GM12891 (cell line): ENCODE results near the gene ELFN1.
"Not testable (repeated sequence)": the region's sequence is repeated elsewhere in the genome, so short reads cannot be mapped to it uniquely, and the experiment has no call there.

ENCODE experiments used
- DNase-seq: peaks from one replicate; pipeline ENCODE4 v3.0.0; 2011; ENCODE audit warnings: low spot score; ENCODE audit not compliant: insufficient read length
- FAIRE-seq: peaks from 2 replicates; lab custom pipeline; 2011; peaks lifted over from hg19 to GRCh38; lab: Jason Lieb, UNC
- PAX5 ChIP-seq: IDR thresholded peaks from 2 replicates; pipeline ENCODE4 v1.6.1; 2011; ENCODE audit warnings: low read length, moderate library complexity, mild to moderate bottlenecking; ENCODE audit not compliant: insufficient read depth, severe bottlenecking
- POLR2A ChIP-seq: IDR thresholded peaks from 2 replicates; pipeline ENCODE4 v1.6.1; 2011; ENCODE audit warnings: low read depth, low read length, control low read depth
- POLR2AphosphoS5 ChIP-seq: IDR thresholded peaks from 2 replicates; pipeline ENCODE4 v1.6.1; 2011; ENCODE audit warnings: low read depth, low read length, control low read depth
- POU2F2 ChIP-seq: IDR thresholded peaks from 2 replicates; pipeline ENCODE4 v1.6.1; 2011; ENCODE audit warnings: low read depth, mild to moderate bottlenecking, control low read depth, low read length, moderate library complexity
- SPI1 ChIP-seq: IDR thresholded peaks from 2 replicates; pipeline ENCODE4 v1.6.1; 2011; ENCODE audit warnings: low read depth, low read length, control low read depth
- TAF1 ChIP-seq: IDR thresholded peaks from 2 replicates; pipeline ENCODE4 v1.6.1; 2011; ENCODE audit warnings: low read depth, low read length, control low read depth

ELFN1 gene

DNA sequence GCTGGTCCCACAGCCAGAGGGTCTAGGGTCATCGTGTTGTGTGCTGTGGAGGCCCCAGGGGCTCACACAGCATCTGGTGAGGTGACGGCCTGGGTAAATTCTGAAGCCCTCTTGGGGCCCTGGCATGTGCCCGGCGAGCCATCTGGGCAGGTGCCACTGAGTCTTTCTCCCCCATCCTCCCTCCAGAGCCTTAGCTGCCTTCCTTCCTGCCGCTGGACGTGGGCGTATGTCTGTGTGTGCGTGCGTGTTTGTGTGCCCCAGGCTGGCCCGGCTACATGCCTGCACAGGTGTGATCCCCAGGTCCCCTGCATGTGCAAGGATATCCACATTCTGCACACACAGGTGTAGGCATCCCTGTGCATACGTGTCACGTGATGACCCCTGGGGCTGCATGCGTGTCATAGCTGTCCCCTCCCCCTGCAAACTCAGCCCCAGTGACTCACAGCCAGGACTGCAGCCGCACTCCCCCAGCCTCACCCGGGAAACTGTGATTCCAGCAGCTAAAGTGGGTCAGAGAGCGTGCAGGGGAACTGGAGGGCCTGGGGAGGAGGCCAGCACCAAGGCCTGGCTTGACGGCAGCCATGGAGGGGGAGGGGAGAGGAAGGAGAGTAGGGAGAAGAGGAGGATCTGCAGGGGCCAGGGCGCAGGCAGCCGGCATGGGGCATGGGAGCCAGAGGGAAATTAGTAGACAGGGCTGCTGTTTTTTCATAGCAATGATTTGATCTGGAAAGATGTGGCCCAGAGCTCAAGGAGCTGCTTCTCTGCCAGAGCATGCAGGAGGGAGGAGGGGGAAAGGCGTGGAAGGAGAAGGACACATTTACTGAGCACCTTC lies 46.4 kb downstream of the ELFN1 start:
- DNase-seq (no peak), FAIRE-seq (no peak)
- TF ChIP-seq POLR2A: no peak
- no peak for TF ChIP-seq POU2F2
- no peak for TF ChIP-seq SPI1
- TF ChIP-seq POLR2AphosphoS5: no peak
- no peak for TF ChIP-seq PAX5
- TF ChIP-seq TAF1: no peak

DNA sequence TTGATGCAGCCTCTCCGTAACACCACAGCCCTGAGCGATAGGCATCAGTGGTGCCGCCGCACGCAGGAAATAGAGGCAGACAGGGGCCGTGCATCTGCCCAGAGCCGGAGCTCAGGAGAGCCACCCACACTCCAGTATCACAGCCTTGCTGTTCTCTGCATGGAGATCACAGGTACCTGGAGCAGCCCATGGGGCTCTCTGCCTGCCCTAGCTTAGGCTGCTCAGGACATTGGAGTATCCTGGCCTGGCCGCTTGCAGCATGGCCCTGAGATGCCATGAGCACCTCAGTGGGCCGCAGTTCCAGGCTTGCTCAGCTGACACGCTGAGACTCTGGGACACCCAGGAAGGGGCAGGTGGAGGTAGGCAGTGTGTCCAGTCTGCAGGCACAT lies 47.0 kb downstream of the ELFN1 start:
- DNase-seq: no peak
- TF ChIP-seq POU2F2 (no peak), SPI1 (no peak)
- no peak for FAIRE-seq

DNA sequence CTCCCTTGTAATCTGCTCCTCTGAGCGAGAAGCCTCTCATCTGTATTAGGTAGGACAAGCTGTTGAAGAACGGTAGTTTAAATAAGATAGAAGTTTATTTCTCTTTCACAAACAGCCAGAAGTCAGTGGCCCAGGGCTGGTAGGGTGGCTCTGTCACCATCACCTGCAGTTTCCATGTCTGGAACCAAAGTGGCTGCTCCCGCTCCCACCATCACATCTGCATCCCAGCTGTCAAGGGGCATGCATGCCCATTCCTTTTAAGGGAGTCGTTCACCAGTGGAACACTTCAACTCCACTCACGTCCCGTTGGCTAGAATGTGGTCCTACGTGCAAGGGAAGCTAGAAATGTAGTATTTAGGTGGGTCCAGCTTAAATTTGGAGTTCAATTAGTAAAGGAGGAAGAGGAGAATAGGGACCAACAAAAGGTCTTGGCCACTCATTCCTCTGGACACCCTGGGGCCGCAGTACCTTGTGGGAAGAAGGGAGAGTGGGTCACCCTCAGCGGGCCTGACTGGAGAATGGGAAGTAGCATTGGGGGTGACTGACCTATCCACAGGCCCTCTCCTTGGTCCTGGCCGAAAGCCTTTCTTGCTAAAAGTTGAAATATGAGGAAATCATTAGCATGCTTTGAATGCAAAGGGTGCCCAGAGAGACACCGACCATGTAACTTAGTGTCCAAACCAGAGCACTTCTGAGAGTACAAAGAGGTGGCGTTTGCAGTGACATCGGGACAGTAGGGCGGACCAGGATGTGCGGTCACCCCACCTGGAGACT lies 48.0 kb downstream of the ELFN1 start:
- no peak for FAIRE-seq
- TF ChIP-seq SPI1 (no peak), PAX5 (no peak), POU2F2 (no peak), POLR2A (no peak), TAF1 (no peak), POLR2AphosphoS5 (no peak)
- DNase-seq: no peak

DNA sequence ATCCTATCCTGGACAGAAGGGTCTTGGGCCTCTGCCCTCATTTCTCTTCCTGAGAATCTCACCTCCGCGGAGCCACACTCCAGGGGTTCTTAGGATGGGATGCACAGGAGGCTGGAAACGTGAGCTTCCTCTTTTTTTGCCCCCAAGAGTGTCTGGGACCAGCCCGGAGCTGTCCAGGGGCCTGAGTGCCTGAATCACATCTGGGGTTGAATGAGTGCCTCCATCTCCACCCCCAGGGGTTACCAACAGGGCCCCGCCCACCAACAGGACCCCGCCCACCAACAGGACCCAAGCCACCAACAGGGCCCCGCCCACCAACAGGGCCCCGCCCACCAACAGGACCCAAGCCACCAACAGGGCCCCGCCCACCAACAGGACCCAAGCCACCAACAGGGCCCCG lies 48.8 kb downstream of the ELFN1 start:
- FAIRE-seq, DNase-seq: not testable (repeated sequence)

DNA sequence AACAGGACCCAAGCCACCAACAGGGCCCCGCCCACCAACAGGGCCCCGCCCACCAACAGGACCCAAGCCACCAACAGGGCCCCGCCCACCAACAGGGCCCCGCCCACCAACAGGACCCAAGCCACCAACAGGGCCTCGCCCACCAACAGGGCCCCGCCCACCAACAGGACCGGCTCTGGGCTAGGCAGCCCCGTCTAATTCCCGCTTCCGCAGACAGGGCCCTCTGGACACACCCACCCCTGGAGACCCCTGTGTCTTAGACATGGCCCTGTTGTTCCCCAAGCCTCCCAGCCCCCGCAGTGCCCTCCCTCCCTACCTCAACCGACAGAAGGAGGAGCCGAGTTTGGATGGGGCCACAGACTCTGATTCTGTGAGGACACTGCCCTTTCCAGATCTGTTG lies 49.2 kb downstream of the ELFN1 start:
- not testable (repeated sequence) for FAIRE-seq

DNA sequence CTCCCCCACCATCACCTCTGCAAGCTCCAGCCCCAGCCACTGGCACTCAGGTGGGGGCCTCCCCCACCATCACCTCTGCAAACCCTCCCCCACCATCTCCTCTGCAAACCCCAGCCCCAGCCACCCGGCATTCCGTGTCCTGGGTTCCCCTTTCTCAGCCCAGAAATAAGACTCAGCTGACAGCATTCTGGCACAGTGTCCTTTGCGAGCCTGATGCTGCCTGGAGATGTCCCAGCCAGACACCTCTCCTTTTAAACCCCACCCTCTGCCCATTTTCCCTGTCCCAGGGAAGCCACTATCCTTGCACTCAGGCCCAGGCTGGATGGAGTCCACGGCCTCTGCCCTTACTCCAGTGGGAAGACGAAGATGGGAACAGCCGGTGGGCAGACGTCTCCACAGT lies 49.8 kb downstream of the ELFN1 start:
- DNase-seq (no peak), FAIRE-seq (no peak)
- TF ChIP-seq SPI1 (no peak), POU2F2 (no peak), POLR2AphosphoS5 (no peak), POLR2A (no peak), PAX5 (no peak), TAF1 (no peak)

More for the DNA sequence above, 49.2 kb downstream of the ELFN1 start:
- not testable (repeated sequence) for DNase-seq

DNA sequence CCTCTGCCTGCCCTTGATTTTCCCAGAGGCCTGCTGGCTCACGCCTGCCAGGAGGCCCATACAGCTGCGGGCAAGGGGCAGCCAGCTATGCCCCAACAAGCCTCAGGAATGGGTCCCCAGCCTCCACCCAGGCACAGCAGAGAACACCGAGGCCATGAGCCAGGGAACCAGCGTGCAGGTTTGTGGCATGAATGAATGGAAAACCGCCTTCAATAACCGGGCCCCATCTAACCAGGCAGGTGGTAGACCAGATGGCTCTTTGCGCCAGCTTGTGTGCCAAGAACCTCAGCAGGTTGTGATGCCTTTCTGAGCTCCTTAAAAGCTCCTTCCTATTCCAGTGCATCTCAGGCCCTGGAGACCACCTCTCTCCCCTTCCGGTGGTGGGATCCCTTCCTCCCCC lies 50.2 kb downstream of the ELFN1 start:
- TF ChIP-seq POLR2A: no peak
- TF ChIP-seq SPI1: no peak
- TF ChIP-seq POLR2AphosphoS5: no peak
- no peak for TF ChIP-seq PAX5
- TF ChIP-seq POU2F2: no peak
- FAIRE-seq (no peak), DNase-seq (no peak)

DNA sequence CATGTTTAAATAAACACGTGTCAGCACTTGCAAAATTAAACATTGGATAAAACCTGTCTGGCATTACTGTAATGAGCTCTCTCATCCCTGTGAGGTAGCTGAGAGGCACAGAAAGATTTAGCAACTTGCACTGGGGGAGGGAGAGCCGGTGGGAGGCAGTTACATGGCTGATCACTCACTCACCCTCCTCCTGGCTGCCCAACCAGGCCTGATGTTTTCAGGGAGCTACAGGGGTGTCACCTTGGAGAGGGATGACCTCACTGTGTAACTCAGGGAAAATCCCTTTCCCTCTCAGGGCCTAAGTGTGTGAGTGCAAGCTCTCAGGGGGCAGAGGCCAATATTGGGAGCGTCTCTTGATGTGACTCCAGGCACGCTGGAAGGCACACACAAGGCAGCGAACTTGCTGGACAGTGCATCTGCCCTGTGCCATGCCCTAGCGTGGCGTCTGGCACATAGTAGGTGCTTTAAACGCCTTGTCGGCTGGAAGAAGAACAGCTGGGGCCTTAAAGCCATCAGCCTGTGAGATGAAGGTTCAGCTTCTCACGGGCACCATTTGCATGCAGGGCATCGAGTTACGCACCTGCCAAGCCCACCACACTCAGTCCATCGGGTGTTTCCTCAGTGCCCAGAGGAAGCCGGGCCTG lies 51.1 kb downstream of the ELFN1 start:
- TF ChIP-seq PAX5 (no peak), POLR2AphosphoS5 (no peak), POU2F2 (no peak)
- no peak for DNase-seq
- FAIRE-seq: no peak

DNA sequence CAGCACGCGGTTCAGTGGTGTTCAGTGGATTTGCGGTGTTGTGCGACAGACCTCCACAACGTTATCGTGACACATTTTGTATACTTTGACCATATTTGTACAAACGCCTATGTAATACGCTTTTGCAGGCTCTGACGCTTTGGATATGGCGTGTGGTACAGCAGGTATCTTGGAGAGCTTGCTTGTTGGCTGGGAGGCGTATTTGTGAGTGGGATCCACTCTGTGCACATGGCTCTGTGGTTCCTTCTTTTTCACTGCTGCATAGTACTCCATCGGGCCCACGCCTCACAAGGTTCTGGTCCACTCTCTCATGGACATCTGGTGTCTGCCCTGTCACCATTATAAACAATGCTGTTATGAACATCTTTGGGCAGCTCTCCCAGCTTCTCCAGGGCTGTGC lies 53.2 kb downstream of the ELFN1 start:
- DNase-seq (no peak), FAIRE-seq (no peak)
- TF ChIP-seq POLR2A: no peak
- TF ChIP-seq SPI1: no peak
- TF ChIP-seq PAX5: no peak
- no peak for TF ChIP-seq POU2F2
- TF ChIP-seq POLR2AphosphoS5: no peak
- no peak for TF ChIP-seq TAF1

DNA sequence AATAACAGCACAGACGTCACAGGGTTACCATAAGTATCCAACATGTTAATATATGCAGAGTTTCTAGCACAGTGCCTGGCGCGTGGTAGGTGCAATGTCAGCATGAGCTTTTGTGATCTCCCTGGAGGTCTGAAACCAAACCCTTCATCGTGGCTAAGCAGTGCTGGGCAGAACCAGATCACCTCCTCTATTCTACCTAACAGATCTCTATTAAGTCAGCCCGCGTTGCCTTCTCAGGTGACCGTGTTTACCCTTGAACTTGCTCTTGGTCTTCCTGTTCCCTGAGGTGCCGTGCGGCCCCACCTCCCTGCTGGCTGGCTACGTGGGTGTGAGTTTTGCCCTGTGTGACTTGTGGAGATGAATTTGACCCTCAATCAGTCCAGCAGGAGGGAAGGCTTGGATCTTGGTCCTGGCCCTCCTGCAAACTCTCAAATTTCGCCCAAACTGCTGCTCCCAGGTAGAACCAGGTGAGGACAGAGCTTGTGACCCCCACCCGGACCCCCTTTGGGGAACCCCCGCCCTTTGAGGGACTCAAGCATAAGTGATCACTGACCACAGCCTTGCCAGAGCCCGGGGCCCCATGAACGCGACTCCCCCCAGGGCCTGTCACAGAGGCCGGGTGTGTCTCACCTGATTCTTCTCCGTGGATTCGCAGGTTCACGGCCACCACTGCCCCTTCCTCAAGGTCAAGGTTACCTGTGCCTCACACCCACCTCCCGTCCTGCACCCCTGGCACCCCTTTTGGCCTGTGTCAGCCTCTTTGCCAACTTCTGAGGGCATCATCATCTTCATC lies 54.2 kb downstream of the ELFN1 start:
- FAIRE-seq (no peak), DNase-seq (no peak)
- TF ChIP-seq POLR2A (no peak), POU2F2 (no peak), SPI1 (no peak), TAF1 (no peak)
